ENCODE results near the gene ZNF778. TPM values are rescaled to one million over a fixed set of nuclear protein-coding genes. Genes with fewer than 3 reads are reported as not detected.

The ZNF778 gene
- total RNA-seq, 1 donor from 2014 or later, result 10.3 TPM

DNA sequence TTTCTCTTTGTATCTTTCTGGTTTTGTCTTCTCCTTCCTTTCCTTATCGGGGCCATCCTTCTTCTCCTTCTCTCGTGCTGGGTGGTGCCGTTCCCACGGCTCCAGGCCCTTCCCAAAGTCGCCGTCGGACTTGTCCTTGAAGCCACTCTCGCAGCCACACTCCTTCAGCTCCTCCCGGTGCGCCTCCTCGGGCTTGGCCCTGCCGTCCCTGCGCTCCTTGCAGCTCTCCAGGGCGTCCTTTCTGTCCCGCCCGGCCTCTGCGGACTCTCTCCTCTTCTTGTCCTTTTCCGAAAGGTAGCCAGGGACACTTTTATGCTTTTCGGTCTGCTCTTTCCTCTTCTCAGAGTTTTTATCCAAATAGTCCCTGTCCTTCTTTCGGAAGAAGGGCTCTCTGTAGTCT lies 65.9 kb downstream of the ZNF778 start:
- peaks cover 40% of the 10 kb centered on the region for H3K36me3 ChIP-seq (ENCODE audit: control insufficient read depth, insufficient read depth, low read length)
- TF ChIP-seq, protein P1, sequence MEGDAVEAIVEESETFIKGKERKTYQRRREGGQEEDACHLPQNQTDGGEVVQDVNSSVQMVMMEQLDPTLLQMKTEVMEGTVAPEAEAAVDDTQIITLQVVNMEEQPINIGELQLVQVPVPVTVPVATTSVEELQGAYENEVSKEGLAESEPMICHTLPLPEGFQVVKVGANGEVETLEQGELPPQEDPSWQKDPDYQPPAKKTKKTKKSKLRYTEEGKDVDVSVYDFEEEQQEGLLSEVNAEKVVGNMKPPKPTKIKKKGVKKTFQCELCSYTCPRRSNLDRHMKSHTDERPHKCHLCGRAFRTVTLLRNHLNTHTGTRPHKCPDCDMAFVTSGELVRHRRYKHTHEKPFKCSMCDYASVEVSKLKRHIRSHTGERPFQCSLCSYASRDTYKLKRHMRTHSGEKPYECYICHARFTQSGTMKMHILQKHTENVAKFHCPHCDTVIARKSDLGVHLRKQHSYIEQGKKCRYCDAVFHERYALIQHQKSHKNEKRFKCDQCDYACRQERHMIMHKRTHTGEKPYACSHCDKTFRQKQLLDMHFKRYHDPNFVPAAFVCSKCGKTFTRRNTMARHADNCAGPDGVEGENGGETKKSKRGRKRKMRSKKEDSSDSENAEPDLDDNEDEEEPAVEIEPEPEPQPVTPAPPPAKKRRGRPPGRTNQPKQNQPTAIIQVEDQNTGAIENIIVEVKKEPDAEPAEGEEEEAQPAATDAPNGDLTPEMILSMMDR (IDR thresholded peaks at IDR 0.05; ENCODE audit: insufficient read depth, low read length, severe bottlenecking), result no peak

DNA sequence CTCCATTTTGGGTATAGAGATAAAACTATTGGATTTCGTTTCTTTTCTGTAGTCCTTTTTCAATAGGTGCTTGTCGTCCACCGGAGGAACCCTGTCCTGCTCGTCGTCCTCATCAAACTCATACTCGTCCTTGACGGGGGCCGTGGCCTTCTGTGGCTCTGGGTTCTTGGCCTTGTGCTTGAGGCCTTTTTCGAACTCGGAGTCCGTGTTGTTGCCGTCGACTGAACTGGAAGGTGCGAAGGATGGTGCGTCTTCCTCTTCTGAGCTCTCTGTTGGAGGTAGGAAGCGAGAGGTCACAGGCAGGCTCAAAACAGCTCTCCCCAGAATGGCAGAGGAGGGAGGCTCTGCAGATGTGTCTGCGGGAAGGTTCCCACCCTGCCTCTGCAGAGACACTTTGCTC lies 67.9 kb downstream of the ZNF778 start:
- TF ChIP-seq, protein P1 (IDR thresholded peaks at IDR 0.05; ENCODE audit: insufficient read depth, low read length, severe bottlenecking), result no peak
- H3K27me3 ChIP-seq (ENCODE audit: control insufficient read depth, insufficient read depth, low read length), result no peaks in the 10 kb centered on the region
- DNase-seq (ENCODE audit: low read depth) (no peak), FAIRE-seq (peak; percentile 80)
- no peak overlapping the region for H3K4me3 ChIP-seq (ENCODE audit: low read depth, low read length)
- H3K36me3 ChIP-seq (ENCODE audit: control insufficient read depth, insufficient read depth, low read length), result peaks cover 42% of the 10 kb centered on the region

More for the DNA sequence above, 65.9 kb downstream of the ZNF778 start:
- no peak overlapping the region for H3K4me3 ChIP-seq (ENCODE audit: low read depth, low read length)
- H3K27me3 ChIP-seq (ENCODE audit: control insufficient read depth, insufficient read depth, low read length), result no peaks in the 10 kb centered on the region
- no peak for FAIRE-seq
- DNase-seq (ENCODE audit: low read depth), result no peak

DNA sequence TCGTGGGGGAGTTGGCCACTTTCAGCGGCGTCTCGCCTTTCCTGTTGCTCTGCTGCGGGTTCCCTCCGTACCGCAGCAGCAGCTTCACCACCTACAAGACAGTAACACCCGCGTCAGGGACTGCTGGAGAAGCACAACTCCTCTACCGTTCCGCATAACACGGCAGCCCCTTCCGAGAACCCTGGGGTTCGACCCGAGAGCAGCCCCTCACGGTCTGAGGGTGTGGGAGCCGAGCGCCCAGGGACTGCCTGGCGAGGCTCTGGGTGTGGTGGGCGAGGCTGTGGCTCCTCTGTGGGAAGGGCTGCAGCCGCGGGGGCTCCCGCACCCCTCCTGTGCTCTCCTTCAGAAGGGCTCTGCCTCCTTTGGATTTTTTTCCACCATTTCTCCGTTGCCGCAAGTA lies 68.6 kb downstream of the ZNF778 start:
- Histone ChIP-seq H3K36me3 (ENCODE audit: control insufficient read depth, insufficient read depth, low read length) (peaks cover 44% of the 10 kb centered on the region), H3K27me3 (ENCODE audit: control insufficient read depth, insufficient read depth, low read length) (no peaks in the 10 kb centered on the region), H3K4me3 (ENCODE audit: low read depth, low read length) (no peak overlapping the region)
- DNase-seq (ENCODE audit: low read depth) (no peak), FAIRE-seq (no peak)
- TF ChIP-seq, protein P1 (IDR thresholded peaks at IDR 0.05; ENCODE audit: insufficient read depth, low read length, severe bottlenecking), result no peak

Other genes starting within 250 kb of the ZNF778 start
- 0.13 and 0.26 TPM in 2 replicates for gene CBFA2T3, start 240.5 kb upstream of the ZNF778 start, total RNA-seq
- 25.8 and 32.8 TPM in 2 replicates for gene ACSF3, start 123.9 kb upstream of the ZNF778 start, total RNA-seq
- under 0.01 TPM in 2 replicates for gene CDH15, start 46.0 kb upstream of the ZNF778 start, total RNA-seq
- gene SLC22A31, start 17.2 kb upstream of the ZNF778 start, total RNA-seq, result 0.26 TPM in 1 of 2 replicates, not detected in the other

All from bronchial epithelial cell (primary cell).